Testis (tissue), 3 donors: Measurements from ENCODE around the gene HSPG2. TPM values are rescaled to one million over a fixed set of nuclear protein-coding genes. Genes with fewer than 3 reads are reported as not detected.
"Not testable (repeated sequence)": the region's sequence is repeated elsewhere in the genome, so short reads cannot be mapped to it uniquely, and the experiment has no call there.

Experiments
- DNase-seq: peaks from one replicate; pipeline ENCODE4 v3.0.0-alpha.2; 2019
- H3K27ac ChIP-seq, 2 donors: fragments of 200-600 bp; sonication (generic); one replicate each; pipeline ENCODE4 v1.5.1; 2019
- H3K27me3 ChIP-seq: fragments of 200-600 bp; sonication (generic); one replicate; pipeline ENCODE4 v1.5.1; 2019
- H3K36me3 ChIP-seq: fragments of 200-600 bp; sonication (generic); one replicate; pipeline ENCODE4 v1.5.1; 2017; ENCODE audit warnings: low read depth; ENCODE audit errors: missing control alignments
- H3K4me1 ChIP-seq: fragments of 200-600 bp; sonication (generic); one replicate; pipeline ENCODE4 v1.5.1; 2019
- H3K4me3 ChIP-seq, 2 donors: fragments of 200-600 bp; sonication (generic); one replicate each; pipeline ENCODE4 v1.5.1; 2017 to 2019
- H3K9me3 ChIP-seq: fragments of 200-600 bp; sonication (generic); one replicate; pipeline ENCODE4 v1.5.1; 2017
- POLR2A ChIP-seq: fragments of 450-650 bp; IDR thresholded peaks from one replicate; pipeline ENCODE4 v1.6.1; 2017; ENCODE audit warnings: antibody characterized with exemption, mild to moderate bottlenecking, moderate library complexity
- WGBS, 2 donors: methylation state at CpG; one replicate each; pipeline ENCODE4 v1.1.5; 2018; 5-methylcytosine and 5-hydroxymethylcytosine counted together
- intact Hi-C: fragments of 100-400 bp; cut with DNase I; formaldehyde crosslinking; loops from one replicate; pipeline ENCODE4 v1.15.1; 2023; ENCODE audit warnings: low total_unique reads
- polyA plus RNA-seq: library from polyadenylated mRNA; stranded (reverse); fragments of 350-450 nt; fragmentation: Illumina TruSeq; extraction: RNeasy Lipid Tissue Mini Kit (QIAGEN cat#74804); gene quantifications from one replicate; pipeline ENCODE4 v1.2.3, GENCODE V29; 2014; ENCODE audit warnings: low read depth, low replicate concordance; ENCODE audit not compliant: insufficient read depth
- total RNA-seq, 2 donors: library from RNA; depleted of rRNA; stranded (reverse); fragments of >200 nt; gene quantifications; one replicate each; pipeline ENCODE4 v1.2.3, GENCODE V29; 2016
- TF ChIP-seq, protein P1 (sequence below), 3 experiments: fragments of 450-650 bp in 2 of 3; fragments of 200-600 bp in 1 of 3; sonication (generic) in 1 of 3; IDR thresholded peaks; one replicate each; pipeline ENCODE4 v1.5.1; 2016 to 2019; ENCODE audit warnings: antibody characterized with exemption in 3 of 3, mild to moderate bottlenecking in 2 of 3, moderate library complexity in 1 of 3

The HSPG2 gene
- total and polyA plus RNA-seq, 3 donors from 2014 or later, result 51.8 to 72.1 (median 54.2) TPM

DNA sequence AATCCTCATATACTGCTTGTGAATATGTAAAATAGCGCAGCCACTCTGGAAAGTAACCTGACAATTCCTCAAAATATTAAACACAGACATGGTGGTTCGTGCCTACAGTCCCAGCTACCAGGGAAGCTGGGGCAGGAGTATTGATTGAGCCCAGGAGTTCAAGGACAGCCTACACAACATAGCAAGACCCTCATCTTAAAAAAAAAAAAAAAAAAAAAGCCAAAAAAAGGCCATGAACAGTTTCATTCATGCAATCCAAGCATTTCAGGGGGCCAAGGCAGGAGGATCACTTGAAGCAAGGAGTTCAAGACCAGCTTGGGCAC, 158.7 kb downstream of the HSPG2 start:
- H3K36me3 ChIP-seq, result no peaks in the 10 kb centered on the region
- intact Hi-C loops, result no loop called here
- DNase-seq, result no peak
- H3K9me3 ChIP-seq, result no peaks in the 10 kb centered on the region
- 84 to 98% methylated on average over 2 of the region's 2 CpGs for WGBS, 2 donors
- no peaks in the 10 kb centered on the region for H3K27me3 ChIP-seq
- peaks cover 16% of the 10 kb centered on the region for H3K4me1 ChIP-seq
- H3K4me3 ChIP-seq, result no peak overlapping the region
- no peak for TF ChIP-seq POLR2A
- TF ChIP-seq, protein P1, sequence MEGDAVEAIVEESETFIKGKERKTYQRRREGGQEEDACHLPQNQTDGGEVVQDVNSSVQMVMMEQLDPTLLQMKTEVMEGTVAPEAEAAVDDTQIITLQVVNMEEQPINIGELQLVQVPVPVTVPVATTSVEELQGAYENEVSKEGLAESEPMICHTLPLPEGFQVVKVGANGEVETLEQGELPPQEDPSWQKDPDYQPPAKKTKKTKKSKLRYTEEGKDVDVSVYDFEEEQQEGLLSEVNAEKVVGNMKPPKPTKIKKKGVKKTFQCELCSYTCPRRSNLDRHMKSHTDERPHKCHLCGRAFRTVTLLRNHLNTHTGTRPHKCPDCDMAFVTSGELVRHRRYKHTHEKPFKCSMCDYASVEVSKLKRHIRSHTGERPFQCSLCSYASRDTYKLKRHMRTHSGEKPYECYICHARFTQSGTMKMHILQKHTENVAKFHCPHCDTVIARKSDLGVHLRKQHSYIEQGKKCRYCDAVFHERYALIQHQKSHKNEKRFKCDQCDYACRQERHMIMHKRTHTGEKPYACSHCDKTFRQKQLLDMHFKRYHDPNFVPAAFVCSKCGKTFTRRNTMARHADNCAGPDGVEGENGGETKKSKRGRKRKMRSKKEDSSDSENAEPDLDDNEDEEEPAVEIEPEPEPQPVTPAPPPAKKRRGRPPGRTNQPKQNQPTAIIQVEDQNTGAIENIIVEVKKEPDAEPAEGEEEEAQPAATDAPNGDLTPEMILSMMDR (IDR thresholded peaks at IDR 0.05), result no peak
- H3K27ac ChIP-seq, result no peak overlapping the region

DNA sequence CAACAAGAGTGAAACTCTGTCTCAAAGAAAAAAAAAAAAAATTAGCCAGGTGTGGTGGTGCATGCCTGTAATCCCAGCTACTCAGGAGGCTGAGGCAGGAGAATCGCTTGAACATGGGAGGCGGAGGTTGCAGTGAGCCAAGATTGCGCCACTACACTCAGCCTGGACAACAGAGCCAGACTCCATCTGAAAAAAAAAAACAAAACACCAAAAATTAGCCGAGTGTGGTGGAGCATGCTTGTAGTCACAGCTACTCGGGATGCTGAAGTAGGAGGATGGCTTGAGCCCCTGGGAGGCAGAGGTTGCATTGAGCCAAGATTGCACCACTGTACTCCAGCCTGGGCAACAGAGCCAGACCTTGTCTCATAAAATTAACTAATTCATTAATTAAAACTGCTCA, 160.2 kb downstream of the HSPG2 start:
- H3K4me3 ChIP-seq, H3K27ac ChIP-seq, intact Hi-C loops, H3K27me3 ChIP-seq, H3K9me3 ChIP-seq, DNase-seq, H3K36me3 ChIP-seq: not testable (repeated sequence)
- WGBS, 2 donors, result 72 to 75% methylated on average over 5 of the region's 5 CpGs
- H3K4me1 ChIP-seq, result peaks cover 16% of the 10 kb centered on the region

DNA sequence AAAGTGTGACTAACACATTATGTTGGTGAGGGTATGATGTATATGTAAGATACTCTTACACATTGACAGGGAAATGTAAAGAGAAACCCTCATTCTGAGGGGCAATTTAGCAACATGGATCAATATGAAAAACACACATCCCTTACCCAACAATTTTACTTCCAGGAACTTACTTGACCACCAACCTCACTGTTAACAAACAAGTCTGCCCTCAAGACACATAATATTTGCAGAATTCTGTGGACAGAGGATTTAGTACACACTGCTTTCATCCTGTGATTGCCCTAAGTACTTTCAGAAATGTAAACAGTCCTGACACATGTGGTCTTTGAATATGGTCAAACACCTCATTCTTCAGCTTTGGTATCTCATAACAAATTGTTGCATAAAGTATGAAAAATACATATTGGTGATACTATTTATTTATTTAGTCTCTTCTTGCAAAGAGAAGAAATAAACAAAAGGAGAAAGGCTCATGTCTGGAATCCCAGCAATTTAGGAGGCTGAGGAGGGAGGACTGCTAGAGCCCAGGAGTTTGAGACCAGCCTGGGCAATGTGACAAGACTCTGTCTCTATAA, 161.0 kb downstream of the HSPG2 start:
- Histone ChIP-seq H3K4me3 (no peak overlapping the region), H3K36me3 (no peaks in the 10 kb centered on the region), H3K27me3 (no peaks in the 10 kb centered on the region), H3K27ac (peak overlapping the region in 1 of 2 donors; percentile 48), H3K9me3 (no peaks in the 10 kb centered on the region), H3K4me1 (peaks cover 9% of the 10 kb centered on the region)
- intact Hi-C loops, result no loop called here
- TF ChIP-seq POLR2A, result no peak
- TF ChIP-seq, protein P1 (IDR thresholded peaks at IDR 0.05), result no peak
- DNase-seq, result no peak

DNA sequence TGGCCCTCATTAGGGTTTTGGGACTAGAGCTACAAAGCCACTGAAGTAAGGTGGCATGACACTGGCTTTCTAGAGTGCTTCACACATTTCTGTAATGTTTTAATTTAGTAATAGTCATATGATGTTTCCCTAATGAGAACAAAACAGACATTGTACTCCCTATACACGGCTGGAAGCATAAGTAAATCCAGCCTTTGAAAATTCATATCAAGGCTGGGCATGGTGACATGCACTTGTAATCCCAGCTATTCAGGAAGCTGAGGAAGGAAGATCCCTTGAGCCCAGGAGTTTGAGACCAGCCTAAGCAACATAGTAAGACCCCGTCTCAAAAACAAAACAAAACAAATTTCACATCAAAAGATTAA, 161.6 kb downstream of the HSPG2 start:
- H3K27me3 ChIP-seq, result no peaks in the 10 kb centered on the region
- WGBS, 2 donors, result 41 to 45% methylated on average over 2 of the region's 2 CpGs
- intact Hi-C loops, result no loop called here
- H3K9me3 ChIP-seq, result no peaks in the 10 kb centered on the region
- H3K4me1 ChIP-seq, result peaks cover 7% of the 10 kb centered on the region
- peak overlapping the region; percentile 48 to 56 for H3K27ac ChIP-seq
- no peak overlapping the region for H3K4me3 ChIP-seq
- no peak for TF ChIP-seq POLR2A
- TF ChIP-seq, protein P1 (IDR thresholded peaks at IDR 0.05), result no peak
- no peak for DNase-seq
- no peaks in the 10 kb centered on the region for H3K36me3 ChIP-seq

DNA sequence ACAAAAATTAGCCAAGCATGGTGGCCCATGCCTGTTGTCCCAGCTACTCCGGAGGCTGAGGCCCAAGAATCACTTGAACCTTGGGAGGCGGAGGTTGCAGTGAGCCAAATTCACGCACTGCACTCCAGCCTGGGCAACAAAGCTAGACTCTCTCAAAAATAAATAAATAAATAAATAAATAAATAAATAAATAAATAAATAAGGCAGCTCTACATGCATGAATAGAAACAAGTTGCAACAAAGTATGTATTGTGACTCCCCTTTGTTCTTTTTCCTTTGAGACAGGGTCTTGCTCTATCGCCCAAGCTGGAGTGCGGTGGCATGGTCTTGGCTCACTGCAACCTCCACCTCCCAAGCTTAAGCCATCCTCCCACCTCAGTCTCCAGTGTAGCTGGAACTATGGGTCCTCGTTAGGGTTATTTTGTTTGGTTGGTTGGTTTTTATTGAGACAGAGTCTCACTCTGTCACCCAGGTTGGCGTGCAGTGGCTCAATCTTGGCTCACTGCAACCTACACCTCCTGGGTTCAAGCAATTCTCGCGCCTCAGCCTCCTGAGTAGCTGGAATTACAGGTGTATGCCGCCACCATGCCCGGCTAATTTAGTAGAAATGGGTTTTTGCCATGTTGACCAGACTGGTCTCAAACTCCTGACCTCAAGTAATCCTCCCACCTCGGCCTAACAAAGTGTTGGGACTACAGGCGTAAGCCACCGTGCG, 162.1 kb downstream of the HSPG2 start:
- DNase-seq, result peak; percentile 80
- Histone ChIP-seq H3K9me3 (no peaks in the 10 kb centered on the region), H3K4me3 (no peak overlapping the region), H3K36me3 (no peaks in the 10 kb centered on the region), H3K27ac (peak overlapping the region; percentile 11 to 58), H3K4me1 (peaks cover 7% of the 10 kb centered on the region), H3K27me3 (no peaks in the 10 kb centered on the region)
- no peak for TF ChIP-seq POLR2A
- TF ChIP-seq, protein P1 (IDR thresholded peaks at IDR 0.05), result no peak
- intact Hi-C loops, result no loop called here
- 75 to 79% methylated on average over 15 of the region's 15 CpGs for WGBS, 2 donors
